Loucy (cell line): ENCODE measurements around the gene CALN1.

ENCODE experiments used
- H2AFZ ChIP-seq: fragments of 200-600 bp; sonication (generic); 2 replicates; pipeline ENCODE4 v1.6.0; 2016; ENCODE audit warnings: antibody characterized with exemption, mild to moderate bottlenecking, low read length, moderate library complexity
- H3F3A ChIP-seq: fragments of 200-600 bp; 2 replicates; pipeline ENCODE4 v1.6.0; 2016; ENCODE audit warnings: antibody characterized with exemption, low read depth, mild to moderate bottlenecking
- H3K27me3 ChIP-seq: fragments of 200-600 bp; sonication (generic); 2 replicates; pipeline ENCODE4 v1.6.1; 2014; ENCODE audit warnings: low read length, mild to moderate bottlenecking; ENCODE audit not compliant: insufficient read depth, poor library complexity, severe bottlenecking
- H3K36me3 ChIP-seq: fragments of 200-600 bp; sonication (generic); 2 replicates; pipeline ENCODE4 v1.6.1; 2016; ENCODE audit warnings: low read length; ENCODE audit not compliant: insufficient read depth
- H3K4me1 ChIP-seq: fragments of 200-600 bp; sonication (generic); 2 replicates; pipeline ENCODE4 v1.5.1; 2014; ENCODE audit warnings: low read length, mild to moderate bottlenecking; ENCODE audit not compliant: insufficient read depth, poor library complexity, severe bottlenecking
- H3K4me2 ChIP-seq: fragments of 200-600 bp; sonication (generic); 2 replicates; pipeline ENCODE4 v1.6.0; 2014; ENCODE audit warnings: antibody characterized with exemption, low read length, low read depth, mild to moderate bottlenecking; ENCODE audit not compliant: poor library complexity, severe bottlenecking
- H3K4me3 ChIP-seq: fragments of 200-600 bp; sonication (generic); 2 replicates; pipeline ENCODE4 v1.5.1; 2014; ENCODE audit warnings: low read length, mild to moderate bottlenecking, mixed read lengths; ENCODE audit not compliant: poor library complexity, severe bottlenecking
- H3K79me2 ChIP-seq: fragments of 200-600 bp; sonication (generic); 2 replicates; pipeline ENCODE4 v1.6.1; 2014; ENCODE audit warnings: low read length; ENCODE audit not compliant: insufficient read depth
- H3K9ac ChIP-seq: fragments of 200-600 bp; sonication (generic); 2 replicates; pipeline ENCODE4 v1.6.0; 2014; ENCODE audit warnings: mild to moderate bottlenecking, low read depth, low read length, moderate library complexity; ENCODE audit not compliant: poor library complexity, severe bottlenecking
- H3K9me2 ChIP-seq: fragments of 200-600 bp; sonication (generic); replicated peaks from 2 replicates; pipeline ENCODE4 v1.6.1; 2016; ENCODE audit warnings: low read depth, low read length, mixed read lengths
- H3K9me3 ChIP-seq: fragments of 200-600 bp; sonication (generic); 2 replicates; pipeline ENCODE4 v1.6.1; 2014; ENCODE audit warnings: mild to moderate bottlenecking, antibody characterized with exemption, low read length, low read depth; ENCODE audit not compliant: insufficient read depth
- H4K20me1 ChIP-seq: fragments of 200-600 bp; sonication (generic); 2 replicates; pipeline ENCODE4 v1.6.0; 2014; ENCODE audit warnings: antibody characterized with exemption, low read length, mild to moderate bottlenecking; ENCODE audit not compliant: insufficient read depth, poor library complexity, severe bottlenecking
- CTCF ChIP-seq: fragments of 200-600 bp; sonication (generic); conservative IDR thresholded peaks from 2 replicates; pipeline ENCODE4 v1.5.1; 2014; ENCODE audit warnings: mild to moderate bottlenecking, antibody characterized with exemption, low read length
- EZH2phosphoT487 ChIP-seq: fragments of 200-600 bp; IDR thresholded peaks from 2 replicates; pipeline ENCODE4 v1.6.1; 2018; ENCODE audit warnings: antibody characterized with exemption, mild to moderate bottlenecking, moderate library complexity, borderline replicate concordance

CALN1 gene

GRCh38 chr7:71860572-71860971 lies 551.6 kb downstream of the CALN1 start:
- H3K9ac ChIP-seq: no peak overlapping the region
- no peaks in the 10 kb centered on the region for H4K20me1 ChIP-seq
- H3K79me2 ChIP-seq: no peaks in the 10 kb centered on the region
- no peak overlapping the region for H2AFZ ChIP-seq
- H3K4me2 ChIP-seq: no peak overlapping the region
- no peaks in the 10 kb centered on the region for H3K9me3 ChIP-seq
- no peaks in the 10 kb centered on the region for H3K27me3 ChIP-seq
- no peak for TF ChIP-seq EZH2phosphoT487
- TF ChIP-seq CTCF: no peak
- H3F3A ChIP-seq: no peaks in the 10 kb centered on the region
- no peaks in the 10 kb centered on the region for H3K36me3 ChIP-seq
- H3K4me1 ChIP-seq: no peaks in the 10 kb centered on the region
- H3K4me3 ChIP-seq: no peak overlapping the region
- H3K9me2 ChIP-seq: no peaks in the 10 kb centered on the region

- Histone ChIP-seq H3F3A (no peaks in the 10 kb centered on the region), H3K4me3 (no peak overlapping the region), H3K9ac (no peak overlapping the region), H3K4me1 (no peaks in the 10 kb centered on the region), H3K36me3 (no peaks in the 10 kb centered on the region), H3K9me3 (no peaks in the 10 kb centered on the region), H2AFZ (no peak overlapping the region), H3K79me2 (no peaks in the 10 kb centered on the region), H3K27me3 (no peaks in the 10 kb centered on the region), H3K4me2 (no peak overlapping the region), H3K9me2 (no peaks in the 10 kb centered on the region), H4K20me1 (no peaks in the 10 kb centered on the region)
- no peak for TF ChIP-seq EZH2phosphoT487
- no peak for TF ChIP-seq CTCF
Measured at GRCh38 chr7:71857338-71857737, 554.8 kb downstream of the CALN1 start.

GRCh38 chr7:71854546-71855397 lies 557.4 kb downstream of the CALN1 start:
- no peaks in the 10 kb centered on the region for H3K4me1 ChIP-seq
- H3K9me3 ChIP-seq: no peaks in the 10 kb centered on the region
- H3K36me3 ChIP-seq: no peaks in the 10 kb centered on the region
- no peak overlapping the region for H2AFZ ChIP-seq
- H3K79me2 ChIP-seq: no peaks in the 10 kb centered on the region
- no peaks in the 10 kb centered on the region for H3K9me2 ChIP-seq
- H3K27me3 ChIP-seq: no peaks in the 10 kb centered on the region
- H3F3A ChIP-seq: no peaks in the 10 kb centered on the region
- TF ChIP-seq EZH2phosphoT487 (no peak), CTCF (no peak)
- no peak overlapping the region for H3K4me2 ChIP-seq
- H3K9ac ChIP-seq: no peak overlapping the region
- no peaks in the 10 kb centered on the region for H4K20me1 ChIP-seq
- no peak overlapping the region for H3K4me3 ChIP-seq
